ENCODE measurements around the gene TMEM214. TPM values are rescaled to one million over a fixed set of nuclear protein-coding genes. Genes with fewer than 3 reads are reported as not detected.

Gene TMEM214
- total RNA-seq, 1 experiment from 2014 or later: 55.3 TPM

DNA sequence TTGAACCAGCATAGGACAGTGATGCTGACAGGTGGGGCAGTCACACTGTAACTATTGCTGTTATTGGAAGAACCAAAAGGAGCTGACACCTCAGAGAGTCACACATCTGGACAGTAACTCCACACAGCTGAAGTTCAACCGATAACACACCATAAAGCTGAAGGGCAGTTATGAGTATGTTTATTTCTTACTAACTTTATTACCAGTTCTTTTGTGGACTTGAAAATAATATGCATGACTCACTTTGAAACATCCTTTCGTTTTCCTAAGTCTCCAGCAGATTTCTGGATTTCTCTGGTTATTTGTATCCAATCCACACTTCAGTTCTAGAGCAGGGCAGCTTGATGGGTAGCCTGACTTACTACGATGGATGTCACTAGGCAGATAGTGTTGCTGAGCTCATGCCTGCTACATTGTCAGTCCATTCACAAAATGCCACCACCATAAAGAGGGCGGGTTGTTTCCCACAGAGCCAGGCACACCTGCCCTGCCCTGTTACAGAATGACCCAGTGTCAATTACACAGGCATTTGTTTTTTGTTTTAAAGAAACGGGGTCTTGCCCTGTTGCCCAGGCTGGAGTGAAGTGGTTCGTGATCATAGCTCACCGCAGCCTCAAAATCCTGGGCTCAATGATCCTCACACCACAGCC is 10.3 kb downstream of the TMEM214 start:
- Mint-ChIP-seq H3K9me3 (peaks cover 0 to 4% of the 10 kb centered on the region in 2 experiments; a peak in 1 of 5 replicates), H3K27me3 (ENCODE audit: low read depth) (no peaks in the 10 kb centered on the region), H3K4me1 (peaks cover 0 to 5% of the 10 kb centered on the region in 2 experiments; a peak in 2 of 4 replicates), H3K27ac (no peak overlapping the region), H3K4me3 (no peak overlapping the region), H3K36me3 (ENCODE audit: insufficient read depth in 1 of 3, low read depth in 3 of 3) (peaks cover 15 to 46% (median 42%) of the 10 kb centered on the region in 3 experiments)
- H3K14ac ChIP-seq (ENCODE audit: insufficient read depth, low read length): no peak overlapping the region
- no peaks in the 10 kb centered on the region for H3K4me1 ChIP-seq (ENCODE audit: insufficient read depth, low read length)
- H2BK20ac ChIP-seq (ENCODE audit: low read depth, low read length, poor library complexity, severe bottlenecking): no peak overlapping the region
- no peak for DNase-seq
- H2BK15ac ChIP-seq (ENCODE audit: low read depth, low read length): no peak overlapping the region
- no peak overlapping the region for H3K56ac ChIP-seq (ENCODE audit: insufficient read length, low read depth, low read length)
- WGBS (ENCODE audit: extremely low coverage, insufficient read length, low lambda C conversion rate): no CpG with 5 or more reads among the region's 7 CpGs
- H3K4me2 ChIP-seq (ENCODE audit: insufficient read depth, insufficient read length, low read length): no peak overlapping the region
- H3K23me2 ChIP-seq (ENCODE audit: insufficient read length, low read depth, low read length, poor library complexity, severe bottlenecking): no peaks in the 10 kb centered on the region
- no peak overlapping the region for H2AFZ ChIP-seq (ENCODE audit: low read length)
- H3K27ac ChIP-seq (ENCODE audit: insufficient read length, low read depth, low read length): no peak overlapping the region
- H2BK12ac ChIP-seq (ENCODE audit: insufficient read length, low read depth, low read length): no peak overlapping the region
- no peaks in the 10 kb centered on the region for H3K9me3 ChIP-seq (ENCODE audit: control insufficient read depth, low read depth, low read length)
- H3K79me2 ChIP-seq (ENCODE audit: insufficient read depth, low read length): no peaks in the 10 kb centered on the region
- H2AK5ac ChIP-seq (ENCODE audit: insufficient read length, low read length): no peak overlapping the region
- H2BK120ac ChIP-seq (ENCODE audit: low read depth, low read length, poor library complexity, severe bottlenecking): no peak overlapping the region
- no peak overlapping the region for H3K23ac ChIP-seq (ENCODE audit: insufficient read length, low read depth, low read length)
- H3K79me1 ChIP-seq (ENCODE audit: insufficient read depth, low read depth, low read length, poor library complexity, severe bottlenecking): no peaks in the 10 kb centered on the region
- no peaks in the 10 kb centered on the region for H4K20me1 ChIP-seq (ENCODE audit: control insufficient read depth, insufficient read depth, insufficient read length)
- no peak overlapping the region for H4K5ac ChIP-seq (ENCODE audit: insufficient read length, low read depth, low read length)
- H3K4ac ChIP-seq (ENCODE audit: low read depth, low read length): no peak overlapping the region
- H2BK5ac ChIP-seq (ENCODE audit: insufficient read length, low read length): no peak overlapping the region
- H3K9ac ChIP-seq (ENCODE audit: extremely low read depth, insufficient read length, low read length): no peak overlapping the region
- H3K18ac ChIP-seq (ENCODE audit: insufficient read length, low read depth, low read length): no peak overlapping the region
- H3T11ph ChIP-seq (ENCODE audit: low read length): no peak overlapping the region
- no peak overlapping the region for H4K91ac ChIP-seq (ENCODE audit: insufficient read length, low read depth, low read length)
- no peaks in the 10 kb centered on the region for H3K27me3 ChIP-seq (ENCODE audit: insufficient read depth, low read length)
- H4K8ac ChIP-seq (replicated peaks; ENCODE audit: insufficient read length, low read depth, low read length): no peak overlapping the region
- TF ChIP-seq, protein P1, sequence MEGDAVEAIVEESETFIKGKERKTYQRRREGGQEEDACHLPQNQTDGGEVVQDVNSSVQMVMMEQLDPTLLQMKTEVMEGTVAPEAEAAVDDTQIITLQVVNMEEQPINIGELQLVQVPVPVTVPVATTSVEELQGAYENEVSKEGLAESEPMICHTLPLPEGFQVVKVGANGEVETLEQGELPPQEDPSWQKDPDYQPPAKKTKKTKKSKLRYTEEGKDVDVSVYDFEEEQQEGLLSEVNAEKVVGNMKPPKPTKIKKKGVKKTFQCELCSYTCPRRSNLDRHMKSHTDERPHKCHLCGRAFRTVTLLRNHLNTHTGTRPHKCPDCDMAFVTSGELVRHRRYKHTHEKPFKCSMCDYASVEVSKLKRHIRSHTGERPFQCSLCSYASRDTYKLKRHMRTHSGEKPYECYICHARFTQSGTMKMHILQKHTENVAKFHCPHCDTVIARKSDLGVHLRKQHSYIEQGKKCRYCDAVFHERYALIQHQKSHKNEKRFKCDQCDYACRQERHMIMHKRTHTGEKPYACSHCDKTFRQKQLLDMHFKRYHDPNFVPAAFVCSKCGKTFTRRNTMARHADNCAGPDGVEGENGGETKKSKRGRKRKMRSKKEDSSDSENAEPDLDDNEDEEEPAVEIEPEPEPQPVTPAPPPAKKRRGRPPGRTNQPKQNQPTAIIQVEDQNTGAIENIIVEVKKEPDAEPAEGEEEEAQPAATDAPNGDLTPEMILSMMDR (conservative IDR thresholded peaks at IDR 0.05): no peak
